ENCODE data around the gene SLC30A7.

SLC30A7 gene

GRCh38 chr1:100960098-100960497, 64.2 kb downstream of the SLC30A7 start:
- Histone ChIP-seq H2AFZ (ENCODE audit: low read length) (no peak overlapping the region), H3K79me2 (ENCODE audit: insufficient read depth, low read length) (no peaks in the 10 kb centered on the region), H3K9ac (ENCODE audit: low read length) (no peak overlapping the region), H3K4me2 (ENCODE audit: low read length) (no peak overlapping the region), H3K36me3 (ENCODE audit: insufficient read depth, low read length) (peaks cover 11% of the 10 kb centered on the region), H3K4me3 (ENCODE audit: low read depth, low read length, poor library complexity, severe bottlenecking) (no peak overlapping the region), H3K9me2 (ENCODE audit: low read depth, low read length) (no peaks in the 10 kb centered on the region), H4K20me1 (ENCODE audit: insufficient read depth, low read length) (no peaks in the 10 kb centered on the region), H3K27me3 (ENCODE audit: insufficient read depth, low read length) (no peaks in the 10 kb centered on the region), H3K4me1 (ENCODE audit: insufficient read depth, low read length, severe bottlenecking) (no peaks in the 10 kb centered on the region), H3K9me3 (ENCODE audit: low read length) (no peaks in the 10 kb centered on the region), H3K27ac (ENCODE audit: low read depth, low read length, poor library complexity, severe bottlenecking) (no peak overlapping the region), H3F3A (ENCODE audit: insufficient read depth, low read length) (no peaks in the 10 kb centered on the region)
- TF ChIP-seq CTCF (IDR thresholded peaks at IDR 0.05; ENCODE audit: low read length) = no peak
- no peak for TF ChIP-seq EZH2 (IDR thresholded peaks at IDR 0.05; ENCODE audit: borderline replicate concordance, low read length)

- no peaks in the 10 kb centered on the region for H3K27me3 ChIP-seq (ENCODE audit: insufficient read depth, low read length)
- H3K9me2 ChIP-seq (ENCODE audit: low read depth, low read length) = no peaks in the 10 kb centered on the region
- H3K9me3 ChIP-seq (ENCODE audit: low read length) = no peaks in the 10 kb centered on the region
- H3K4me1 ChIP-seq (ENCODE audit: insufficient read depth, low read length, severe bottlenecking) = no peaks in the 10 kb centered on the region
- H3K4me3 ChIP-seq (ENCODE audit: low read depth, low read length, poor library complexity, severe bottlenecking) = no peak overlapping the region
- H3K9ac ChIP-seq (ENCODE audit: low read length) = no peak overlapping the region
- H3K4me2 ChIP-seq (ENCODE audit: low read length) = no peak overlapping the region
- no peaks in the 10 kb centered on the region for H3F3A ChIP-seq (ENCODE audit: insufficient read depth, low read length)
- no peak for TF ChIP-seq EZH2 (IDR thresholded peaks at IDR 0.05; ENCODE audit: borderline replicate concordance, low read length)
- TF ChIP-seq CTCF (IDR thresholded peaks at IDR 0.05; ENCODE audit: low read length) = no peak
- H3K79me2 ChIP-seq (ENCODE audit: insufficient read depth, low read length) = no peaks in the 10 kb centered on the region
- no peak overlapping the region for H2AFZ ChIP-seq (ENCODE audit: low read length)
- H3K27ac ChIP-seq (ENCODE audit: low read depth, low read length, poor library complexity, severe bottlenecking) = no peak overlapping the region
- H3K36me3 ChIP-seq (ENCODE audit: insufficient read depth, low read length) = peaks cover 32% of the 10 kb centered on the region
- H4K20me1 ChIP-seq (ENCODE audit: insufficient read depth, low read length) = no peaks in the 10 kb centered on the region
Observed at GRCh38 chr1:100968621-100969020, 72.7 kb downstream of the SLC30A7 start.

GRCh38 chr1:100969327-100969726, 73.4 kb downstream of the SLC30A7 start:
- TF ChIP-seq CTCF (IDR thresholded peaks at IDR 0.05; ENCODE audit: low read length) = no peak
- TF ChIP-seq EZH2 (IDR thresholded peaks at IDR 0.05; ENCODE audit: borderline replicate concordance, low read length) = no peak
- no peak overlapping the region for H3K4me3 ChIP-seq (ENCODE audit: low read depth, low read length, poor library complexity, severe bottlenecking)
- H3K27me3 ChIP-seq (ENCODE audit: insufficient read depth, low read length) = no peaks in the 10 kb centered on the region
- H3K4me2 ChIP-seq (ENCODE audit: low read length) = no peak overlapping the region
- H3K27ac ChIP-seq (ENCODE audit: low read depth, low read length, poor library complexity, severe bottlenecking) = no peak overlapping the region
- no peak overlapping the region for H3K9ac ChIP-seq (ENCODE audit: low read length)
- H3K4me1 ChIP-seq (ENCODE audit: insufficient read depth, low read length, severe bottlenecking) = no peaks in the 10 kb centered on the region
- H4K20me1 ChIP-seq (ENCODE audit: insufficient read depth, low read length) = no peaks in the 10 kb centered on the region
- no peaks in the 10 kb centered on the region for H3F3A ChIP-seq (ENCODE audit: insufficient read depth, low read length)
- no peaks in the 10 kb centered on the region for H3K79me2 ChIP-seq (ENCODE audit: insufficient read depth, low read length)
- H3K9me2 ChIP-seq (ENCODE audit: low read depth, low read length) = no peaks in the 10 kb centered on the region
- no peaks in the 10 kb centered on the region for H3K9me3 ChIP-seq (ENCODE audit: low read length)
- H3K36me3 ChIP-seq (ENCODE audit: insufficient read depth, low read length) = peaks cover 32% of the 10 kb centered on the region
- H2AFZ ChIP-seq (ENCODE audit: low read length) = no peak overlapping the region

Measured in OCI-LY1 (cell line).